Measurements from ENCODE around the gene ARHGEF1.
A peak's percentile ranks its signal among the peaks of the same experiment; 100 is the strongest.

The ARHGEF1 gene, protein sequence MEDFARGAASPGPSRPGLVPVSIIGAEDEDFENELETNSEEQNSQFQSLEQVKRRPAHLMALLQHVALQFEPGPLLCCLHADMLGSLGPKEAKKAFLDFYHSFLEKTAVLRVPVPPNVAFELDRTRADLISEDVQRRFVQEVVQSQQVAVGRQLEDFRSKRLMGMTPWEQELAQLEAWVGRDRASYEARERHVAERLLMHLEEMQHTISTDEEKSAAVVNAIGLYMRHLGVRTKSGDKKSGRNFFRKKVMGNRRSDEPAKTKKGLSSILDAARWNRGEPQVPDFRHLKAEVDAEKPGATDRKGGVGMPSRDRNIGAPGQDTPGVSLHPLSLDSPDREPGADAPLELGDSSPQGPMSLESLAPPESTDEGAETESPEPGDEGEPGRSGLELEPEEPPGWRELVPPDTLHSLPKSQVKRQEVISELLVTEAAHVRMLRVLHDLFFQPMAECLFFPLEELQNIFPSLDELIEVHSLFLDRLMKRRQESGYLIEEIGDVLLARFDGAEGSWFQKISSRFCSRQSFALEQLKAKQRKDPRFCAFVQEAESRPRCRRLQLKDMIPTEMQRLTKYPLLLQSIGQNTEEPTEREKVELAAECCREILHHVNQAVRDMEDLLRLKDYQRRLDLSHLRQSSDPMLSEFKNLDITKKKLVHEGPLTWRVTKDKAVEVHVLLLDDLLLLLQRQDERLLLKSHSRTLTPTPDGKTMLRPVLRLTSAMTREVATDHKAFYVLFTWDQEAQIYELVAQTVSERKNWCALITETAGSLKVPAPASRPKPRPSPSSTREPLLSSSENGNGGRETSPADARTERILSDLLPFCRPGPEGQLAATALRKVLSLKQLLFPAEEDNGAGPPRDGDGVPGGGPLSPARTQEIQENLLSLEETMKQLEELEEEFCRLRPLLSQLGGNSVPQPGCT

DNA sequence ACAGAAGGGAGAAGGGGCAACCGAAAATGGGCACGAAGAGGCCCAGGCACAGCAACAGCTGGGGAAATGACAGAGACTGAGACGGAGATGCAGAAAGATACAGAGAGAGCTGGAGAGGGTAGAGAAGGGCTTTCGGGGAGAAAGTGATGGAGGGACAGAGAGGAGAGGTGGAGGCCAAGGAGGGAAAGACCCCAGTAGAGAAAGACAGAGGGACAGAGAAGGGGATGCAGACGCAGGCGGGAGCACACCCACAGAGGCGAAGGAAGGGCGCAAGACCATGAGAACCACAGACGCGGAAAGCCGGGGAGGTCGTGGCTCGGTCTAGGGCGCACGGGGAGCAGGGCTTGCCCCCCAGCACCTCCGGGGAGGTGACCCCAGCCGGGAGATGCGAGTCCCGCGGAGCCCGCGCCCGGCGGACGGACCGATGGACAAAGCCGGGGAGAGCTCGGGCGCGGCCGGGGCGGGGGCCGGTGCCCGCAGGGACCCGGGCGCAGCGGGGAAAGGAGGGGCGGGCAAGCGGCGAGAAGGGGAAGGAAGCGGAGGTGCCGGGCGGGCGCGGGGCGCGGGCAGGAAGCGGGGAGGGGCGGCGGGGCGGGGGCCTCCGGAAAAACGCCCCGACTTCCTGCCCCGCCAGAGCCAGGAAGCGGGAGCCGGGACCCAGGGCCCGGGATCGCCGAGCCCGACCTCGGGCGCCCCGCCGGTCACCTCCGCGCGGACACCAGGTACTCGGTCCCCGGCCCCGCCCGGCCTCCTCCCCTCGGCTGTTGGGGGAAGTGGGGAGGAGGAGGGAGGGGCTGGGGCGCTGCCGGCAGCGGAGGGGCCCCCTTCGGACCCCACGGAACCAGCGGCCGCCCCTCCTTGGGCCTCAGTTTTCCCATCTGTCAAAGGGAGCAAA, at the start of gene ARHGEF1:
TSS of gene ARHGEF1 (plus strand) at position 617 of the 895 bp plus-strand sequence. CDS start 4,899 bp downstream, outside the sequence.
- DNase-seq: peak; percentile 77

DNA sequence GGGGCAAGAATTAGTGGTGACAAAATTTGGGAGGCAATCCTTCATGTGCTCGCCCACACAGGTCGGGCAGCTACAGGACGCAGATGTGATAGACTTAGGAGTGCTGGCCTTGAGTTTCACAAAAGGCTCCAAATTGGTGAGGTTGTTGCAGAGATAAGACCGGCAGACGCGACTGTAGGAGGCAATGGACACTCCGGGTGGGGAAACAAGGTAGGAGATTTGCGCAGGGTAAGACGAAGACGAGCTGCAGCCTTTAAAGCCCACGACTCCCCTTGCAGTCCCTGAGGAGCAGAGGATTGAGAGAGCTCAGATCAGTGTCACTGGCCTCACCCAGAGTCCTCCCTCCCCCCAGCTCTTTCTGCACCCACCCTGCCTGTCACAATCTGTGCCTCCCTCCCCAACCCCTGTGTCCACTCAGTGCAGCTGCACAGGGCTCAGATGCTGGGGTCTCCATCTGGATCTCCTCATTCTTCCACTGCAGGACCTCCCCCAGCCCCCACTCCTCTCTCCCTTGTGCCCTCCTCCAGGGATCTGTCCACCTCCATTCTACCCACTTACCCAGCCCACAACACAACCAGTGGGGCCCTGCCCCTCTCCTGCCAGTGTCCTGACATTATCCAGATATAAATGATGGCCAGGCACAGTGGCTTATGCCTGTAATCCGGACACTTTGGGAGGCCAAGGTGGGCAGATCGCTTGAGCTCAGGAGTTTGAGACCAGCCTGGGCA, 44.8 kb upstream of the ARHGEF1 start:
- no peak for DNase-seq

DNA sequence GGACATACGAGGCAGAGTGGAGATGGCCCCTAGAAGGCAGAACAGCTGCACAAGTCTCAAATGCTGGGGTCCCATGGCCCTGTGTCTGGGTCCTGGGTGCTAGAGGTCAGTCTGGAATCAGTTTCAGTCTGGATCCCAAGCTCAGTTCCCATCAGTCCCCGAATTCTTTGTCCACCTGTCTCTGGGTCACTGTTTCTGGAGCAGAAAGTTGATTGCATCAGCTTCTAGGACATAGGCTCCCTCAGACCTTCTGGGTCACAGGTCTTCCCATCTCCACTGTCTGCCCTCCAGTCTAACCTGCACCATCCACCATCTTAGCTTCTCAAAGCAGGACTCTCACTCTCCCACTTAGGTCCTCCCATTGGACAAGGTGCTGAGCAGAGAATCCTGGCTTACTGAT, 43.8 kb upstream of the ARHGEF1 start:
- DNase-seq: no peak

GRCh38 chr19:41843371-41843770, 39.6 kb upstream of the ARHGEF1 start:
- DNase-seq: no peak

DNA sequence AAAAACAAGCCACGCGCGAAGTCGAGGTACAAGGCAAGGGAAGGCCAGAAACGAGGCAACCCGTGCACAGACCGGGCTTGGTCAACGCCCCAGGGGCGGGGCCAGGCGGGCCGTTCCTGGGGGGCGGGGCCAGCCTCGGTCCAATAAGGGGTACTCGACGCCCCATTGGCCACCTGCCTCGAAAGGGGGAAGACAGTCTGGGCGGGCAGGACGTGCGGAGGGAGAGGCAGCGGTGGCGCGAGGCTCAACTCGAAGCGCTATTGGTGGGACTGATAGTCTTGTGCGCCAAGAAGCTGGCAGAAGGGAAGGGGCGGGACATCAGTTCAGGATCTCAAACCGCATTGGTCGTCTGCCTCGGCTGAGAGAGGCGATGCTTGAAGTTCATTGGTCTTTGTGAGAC, 38.4 kb upstream of the ARHGEF1 start, which contains the start of gene LYPD4:
TSS of gene LYPD4 (minus strand) at position 83 of the 400 bp plus-strand sequence. CDS start 5,398 bp downstream, outside the sequence.
- DNase-seq: peak; percentile 10

- DNase-seq: no peak
Observed at GRCh38 chr19:41845001-41845050, 38.2 kb upstream of the ARHGEF1 start, which contains the start of gene DMRTC2. TSS of gene DMRTC2 (plus strand) at chr19:41845042. CDS start at chr19:41847429, 2,387 bp downstream.

GRCh38 chr19:41845051-41845590, 37.9 kb upstream of the ARHGEF1 start:
- no peak for DNase-seq

DNA sequence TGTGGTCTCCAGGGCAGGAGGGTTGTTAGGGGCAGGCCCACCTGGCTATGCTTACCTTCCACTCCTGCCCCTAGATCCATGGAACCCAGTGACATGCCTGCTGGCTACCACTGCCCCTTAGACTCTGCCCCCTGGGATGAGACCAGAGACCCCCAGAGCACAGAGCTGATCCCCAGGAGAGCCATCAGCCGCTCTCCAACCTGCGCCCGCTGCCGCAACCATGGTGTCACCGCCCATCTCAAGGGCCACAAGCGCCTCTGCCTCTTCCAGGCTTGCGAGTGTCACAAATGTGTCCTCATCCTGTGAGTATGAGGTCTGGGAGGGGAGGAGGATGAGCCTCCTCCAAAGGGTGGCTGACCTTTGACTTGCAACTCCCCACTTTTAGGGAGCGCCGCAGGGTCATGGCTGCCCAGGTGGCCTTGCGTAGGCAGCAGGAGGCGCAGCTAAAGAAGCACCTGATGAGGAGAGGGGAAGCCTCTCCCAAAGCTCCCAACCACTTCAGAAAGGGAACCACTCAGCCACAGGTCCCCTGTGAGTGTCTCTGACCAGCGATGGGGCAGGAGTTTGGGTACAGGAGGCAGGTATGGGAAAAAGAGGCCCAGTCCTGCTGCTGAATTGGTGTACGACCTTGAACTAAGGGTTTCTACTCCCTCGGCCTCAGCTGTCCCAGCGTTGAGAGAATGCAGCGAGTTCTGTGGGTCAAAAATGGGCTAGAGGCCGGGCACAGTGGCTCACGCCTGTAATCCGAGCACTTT, 35.5 kb upstream of the ARHGEF1 start:
- DNase-seq: no peak

DNA sequence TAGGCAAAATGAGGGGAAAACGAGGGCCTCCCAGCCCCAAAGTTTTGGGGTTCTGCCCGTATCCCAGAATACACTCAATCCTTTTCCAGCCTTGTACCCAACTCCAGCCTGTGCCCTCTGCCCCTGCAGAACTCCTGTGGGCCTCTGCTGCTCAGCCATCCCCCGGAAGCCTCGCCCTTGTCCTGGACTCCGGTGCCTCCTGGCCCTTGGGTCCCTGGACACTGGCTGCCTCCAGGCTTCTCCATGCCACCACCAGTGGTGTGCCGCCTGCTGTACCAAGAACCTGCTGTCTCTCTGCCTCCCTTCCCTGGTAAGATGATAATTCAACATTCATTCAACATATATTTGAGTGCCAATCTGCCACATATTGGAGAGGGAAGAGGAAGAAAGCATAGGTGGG, 34.3 kb upstream of the ARHGEF1 start:
- no peak for DNase-seq

DNA sequence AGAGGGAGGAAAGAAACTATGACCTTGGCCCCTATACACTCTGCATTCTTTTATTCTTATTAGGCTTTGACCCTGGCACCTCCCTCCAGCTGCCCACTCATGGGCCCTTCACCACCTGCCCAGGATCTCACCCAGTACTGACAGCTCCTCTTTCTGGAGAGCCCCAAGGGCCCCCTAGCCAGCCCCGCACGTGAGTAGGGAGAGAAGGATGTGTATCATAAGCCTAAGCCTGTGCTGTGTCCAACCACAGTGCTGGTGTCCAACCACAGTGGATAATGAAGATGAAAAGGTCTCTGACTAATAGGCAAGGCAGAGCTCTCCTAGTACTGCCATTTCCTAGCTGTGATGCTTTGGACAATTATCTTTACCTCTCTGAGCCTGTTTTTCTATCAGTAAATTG, 33.9 kb upstream of the ARHGEF1 start:
- DNase-seq: no peak

DNA sequence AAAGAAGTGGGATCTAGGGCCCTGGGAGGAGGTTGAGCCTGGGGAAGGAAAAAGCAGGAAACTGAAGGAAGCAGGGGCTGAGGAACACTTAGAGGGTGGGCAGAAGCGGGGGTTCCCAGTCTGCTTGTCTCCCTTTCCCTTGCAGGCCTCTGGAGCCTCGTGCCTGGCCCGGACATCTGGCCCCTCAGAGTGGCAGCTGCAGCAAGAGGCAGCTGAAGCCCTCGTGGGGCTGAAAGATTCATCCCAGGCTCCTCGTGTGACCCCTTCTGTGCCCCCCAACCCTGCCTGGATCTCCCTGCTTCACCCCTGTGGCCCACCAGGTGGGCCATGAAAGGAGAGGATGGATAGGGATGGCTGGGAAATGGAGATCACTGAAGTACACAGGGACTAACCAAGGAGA, 32.6 kb upstream of the ARHGEF1 start:
- DNase-seq: no peak

- DNase-seq: no peak
Observed at GRCh38 chr19:41851456-41851855, 31.5 kb upstream of the ARHGEF1 start.

- DNase-seq: no peak
Observed at GRCh38 chr19:41853344-41853743, 29.6 kb upstream of the ARHGEF1 start.

DNA sequence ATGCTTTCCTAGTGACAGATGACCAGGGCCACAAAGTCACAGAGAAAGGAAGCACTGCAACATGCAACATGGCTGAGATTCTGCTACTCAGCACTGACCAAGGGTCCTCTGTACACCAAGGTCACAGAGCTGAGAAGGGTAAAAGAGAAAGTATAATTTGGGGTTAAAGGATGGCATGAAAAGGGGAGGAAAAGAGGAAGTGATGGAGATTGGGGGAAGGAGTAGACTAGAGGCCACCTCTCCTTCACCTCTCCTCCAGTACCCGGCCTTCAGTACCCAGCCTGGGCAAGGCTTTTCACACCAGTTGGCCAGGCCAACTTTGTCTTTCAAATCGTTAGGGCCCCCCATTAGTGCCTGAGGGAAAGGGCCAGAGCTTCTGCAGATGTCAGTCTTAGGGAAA, 29.2 kb upstream of the ARHGEF1 start:
- DNase-seq: no peak

DNA sequence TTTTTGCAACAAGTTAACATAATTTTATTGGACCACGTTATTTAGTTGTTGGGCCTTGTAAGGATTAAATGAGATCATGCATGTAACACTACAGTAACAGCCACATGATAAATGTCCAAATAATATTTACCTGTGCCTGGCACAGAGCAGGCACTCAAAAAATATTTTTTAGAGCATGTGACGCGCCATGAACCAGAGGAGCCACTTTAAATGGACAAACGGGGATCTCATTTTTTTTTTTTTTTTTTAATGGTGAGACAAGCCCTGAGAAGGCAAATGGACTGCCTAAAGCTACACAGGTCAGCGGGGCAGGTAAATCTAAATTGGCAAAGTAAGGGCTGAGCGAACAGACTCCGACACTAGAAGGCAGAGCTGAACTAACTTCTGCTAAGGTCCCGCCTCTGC, 23.8 kb upstream of the ARHGEF1 start:
- no peak for DNase-seq

- peak; percentile 98 for DNase-seq
Observed at GRCh38 chr19:41859618-41860418, 23.2 kb upstream of the ARHGEF1 start, which contains the start of gene RPS19. TSS of gene RPS19 (plus strand) at chr19:41860255. CDS start at chr19:41860775, 520 bp downstream.

GRCh38 chr19:41860419-41861115, 22.4 kb upstream of the ARHGEF1 start:
- DNase-seq: peak; percentile 56

DNA sequence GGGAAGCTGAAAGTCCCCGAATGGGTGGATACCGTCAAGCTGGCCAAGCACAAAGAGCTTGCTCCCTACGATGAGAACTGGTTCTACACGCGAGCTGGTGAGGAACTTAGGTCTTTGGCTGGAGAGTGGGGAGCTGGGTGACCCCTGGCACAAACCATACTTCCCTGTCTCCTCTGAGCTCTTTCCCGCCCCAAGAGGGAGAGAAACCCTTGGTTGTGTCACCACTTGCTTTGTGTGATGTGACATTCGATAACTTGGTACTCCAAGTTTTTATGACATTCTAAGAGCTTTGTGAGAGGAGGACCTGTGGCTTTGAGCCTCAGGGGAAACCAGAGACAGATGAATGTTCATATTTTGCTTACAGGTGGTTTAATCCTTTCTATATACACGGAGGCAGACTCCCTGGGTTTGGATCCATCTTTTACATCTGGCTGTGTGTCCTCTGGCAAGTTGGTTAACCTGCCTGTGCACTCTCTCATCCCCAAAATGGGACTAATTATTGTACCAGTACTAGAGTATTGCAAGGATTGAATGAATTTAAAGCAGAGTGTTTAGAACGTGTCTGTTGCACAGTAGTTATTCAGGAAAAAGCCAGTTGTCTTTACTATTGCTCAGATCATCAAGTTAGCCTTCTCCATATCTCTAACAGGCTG, 21.7 kb upstream of the ARHGEF1 start:
- no peak for DNase-seq

GRCh38 chr19:41861846-41862245, 21.1 kb upstream of the ARHGEF1 start:
- DNase-seq: no peak
